Measurements from ENCODE around the gene ITPR1. TPM values are rescaled to one million over a fixed set of nuclear protein-coding genes. Genes with fewer than 3 reads are reported as not detected.

Gene ITPR1
- total RNA-seq, 1 donor from 2014 or later, result 84.5 TPM

DNA sequence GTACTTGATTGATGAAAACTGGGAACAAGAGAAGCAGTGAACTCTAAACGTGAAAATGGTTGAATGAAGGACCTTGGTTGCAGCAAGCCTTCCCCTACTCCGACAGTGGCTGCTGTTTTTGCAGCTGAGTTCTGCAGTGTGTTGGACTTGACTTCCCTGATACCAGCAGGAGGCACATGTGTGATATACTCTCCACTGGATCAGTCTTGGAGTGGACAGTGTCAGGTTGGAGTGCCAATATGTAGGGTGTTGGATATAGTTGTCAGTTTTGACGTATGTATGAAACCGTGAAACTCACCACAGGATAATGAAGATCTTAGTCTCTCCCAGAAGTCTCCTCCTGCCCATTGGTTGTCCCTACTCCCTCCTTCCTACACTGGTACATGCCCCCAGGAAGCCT lies 106.5 kb downstream of the ITPR1 start:
- H3K9me3 Mint-ChIP-seq, result no peaks in the 10 kb centered on the region
- no peak for DNase-seq
- H3K4me1 Mint-ChIP-seq, result peaks cover 12% of the 10 kb centered on the region
- H3K27ac Mint-ChIP-seq, result no peak overlapping the region
- peaks cover 3% of the 10 kb centered on the region for H3K36me3 Mint-ChIP-seq (ENCODE audit: low read depth)
- H3K4me3 Mint-ChIP-seq, result no peak overlapping the region
- no peaks in the 10 kb centered on the region for H3K27me3 Mint-ChIP-seq
- intact Hi-C loops (cut with micrococcal nuclease), result no loop called here

DNA sequence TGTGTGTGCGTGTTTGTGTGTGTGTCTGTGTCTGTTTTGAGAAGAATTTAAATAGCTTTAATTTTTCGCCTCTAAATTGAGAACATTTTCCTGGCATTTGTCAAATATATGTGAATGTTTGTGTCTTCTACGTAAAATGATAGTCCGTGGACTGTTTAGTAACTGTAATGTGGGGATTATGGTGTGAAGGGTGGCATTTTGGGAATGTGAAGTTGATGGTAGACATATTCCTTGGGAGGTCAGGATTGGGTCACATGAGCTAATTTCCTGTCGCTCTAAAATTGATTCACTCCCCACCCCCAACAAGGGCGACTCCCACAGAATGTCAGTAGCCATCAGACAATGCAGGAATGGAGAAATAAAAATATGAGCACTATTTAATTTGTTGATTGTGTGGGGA lies 107.3 kb downstream of the ITPR1 start:
- Mint-ChIP-seq H3K36me3 (ENCODE audit: low read depth) (peaks cover 2% of the 10 kb centered on the region), H3K4me1 (peaks cover 9% of the 10 kb centered on the region), H3K4me3 (no peak overlapping the region)

DNA sequence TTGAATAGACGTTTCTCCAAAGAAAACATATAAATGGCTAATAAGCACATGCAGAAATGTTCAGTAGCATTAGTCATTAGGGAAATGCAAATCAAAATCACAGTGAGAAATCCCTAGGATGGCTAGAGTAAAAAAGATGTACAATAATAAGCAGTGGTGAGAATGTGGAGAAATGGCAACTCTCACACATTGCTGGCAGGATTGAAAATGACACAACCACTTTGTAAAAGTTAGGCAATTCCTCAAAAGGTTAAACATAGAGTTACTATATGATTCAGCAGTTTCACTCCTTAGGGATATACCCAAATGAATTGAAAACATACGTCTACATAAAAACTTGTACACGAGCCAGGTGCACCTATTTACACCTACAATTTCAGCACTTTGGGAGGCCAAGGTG lies 108.7 kb downstream of the ITPR1 start:
- peaks cover 8% of the 10 kb centered on the region for H3K4me1 Mint-ChIP-seq

More for the DNA sequence above, 107.3 kb downstream of the ITPR1 start:
- Mint-ChIP-seq H3K27me3 (no peaks in the 10 kb centered on the region), H3K9me3 (no peaks in the 10 kb centered on the region), H3K27ac (no peak overlapping the region)
- no peak for DNase-seq
- intact Hi-C loops (cut with micrococcal nuclease), result no loop called here

DNA sequence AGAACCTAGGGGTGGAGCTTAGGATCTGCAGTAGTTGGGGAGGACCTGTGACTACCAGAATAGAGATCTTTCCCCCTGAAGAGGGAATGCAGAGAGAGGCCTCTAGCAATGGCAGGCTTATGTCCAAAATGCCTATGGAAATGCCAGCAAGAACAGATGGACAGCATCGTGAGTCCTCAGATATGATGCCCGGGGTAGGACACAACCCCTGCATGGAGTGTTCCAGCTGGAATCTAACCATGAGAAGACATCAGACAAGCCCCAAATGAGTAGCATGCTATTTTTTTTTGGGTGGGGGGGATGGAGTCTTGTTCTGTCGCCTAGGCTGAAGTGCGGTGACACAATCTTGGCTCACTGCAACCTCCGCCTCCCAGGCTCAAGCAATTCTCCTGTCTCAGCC lies 111.5 kb downstream of the ITPR1 start:
- no peak for DNase-seq
- Mint-ChIP-seq H3K9me3 (no peaks in the 10 kb centered on the region), H3K27ac (no peak overlapping the region), H3K4me3 (no peak overlapping the region), H3K36me3 (ENCODE audit: low read depth) (peaks cover 2% of the 10 kb centered on the region), H3K4me1 (peaks cover 6% of the 10 kb centered on the region), H3K27me3 (no peaks in the 10 kb centered on the region)
- intact Hi-C loops (cut with micrococcal nuclease), result no loop called here

More for the DNA sequence above, 108.7 kb downstream of the ITPR1 start:
- Mint-ChIP-seq H3K36me3 (ENCODE audit: low read depth) (peaks cover 2% of the 10 kb centered on the region), H3K27ac (no peak overlapping the region), H3K9me3 (no peaks in the 10 kb centered on the region), H3K27me3 (no peaks in the 10 kb centered on the region), H3K4me3 (no peak overlapping the region)
- DNase-seq, result no peak
- intact Hi-C loops (cut with micrococcal nuclease), result no loop called here

DNA sequence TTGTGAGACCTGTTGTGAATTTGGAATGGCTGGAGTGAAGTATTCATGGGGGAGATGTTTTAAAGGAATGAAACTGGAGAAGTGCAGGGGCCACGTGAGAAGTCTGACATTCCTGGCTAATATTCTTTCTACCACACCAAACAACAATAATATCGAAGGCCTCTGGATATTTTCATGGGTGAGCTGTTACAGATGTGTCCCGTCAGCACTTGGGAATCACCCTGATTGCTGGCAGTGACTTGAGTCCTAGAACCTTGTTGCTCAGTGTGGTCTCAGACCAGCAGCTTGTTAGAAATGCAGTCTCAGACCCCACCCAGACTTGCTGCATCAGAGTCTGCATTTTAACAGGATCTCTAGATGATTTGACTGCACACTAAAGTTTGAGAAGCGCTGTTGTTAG lies 113.8 kb downstream of the ITPR1 start:
- no peak for DNase-seq
- no peak overlapping the region for H3K4me3 Mint-ChIP-seq
- no peaks in the 10 kb centered on the region for H3K27me3 Mint-ChIP-seq
- intact Hi-C loops (cut with micrococcal nuclease), result no loop called here
- no peaks in the 10 kb centered on the region for H3K9me3 Mint-ChIP-seq
- no peaks in the 10 kb centered on the region for H3K36me3 Mint-ChIP-seq (ENCODE audit: low read depth)
- peaks cover 4% of the 10 kb centered on the region for H3K4me1 Mint-ChIP-seq
- H3K27ac Mint-ChIP-seq, result no peak overlapping the region

DNA sequence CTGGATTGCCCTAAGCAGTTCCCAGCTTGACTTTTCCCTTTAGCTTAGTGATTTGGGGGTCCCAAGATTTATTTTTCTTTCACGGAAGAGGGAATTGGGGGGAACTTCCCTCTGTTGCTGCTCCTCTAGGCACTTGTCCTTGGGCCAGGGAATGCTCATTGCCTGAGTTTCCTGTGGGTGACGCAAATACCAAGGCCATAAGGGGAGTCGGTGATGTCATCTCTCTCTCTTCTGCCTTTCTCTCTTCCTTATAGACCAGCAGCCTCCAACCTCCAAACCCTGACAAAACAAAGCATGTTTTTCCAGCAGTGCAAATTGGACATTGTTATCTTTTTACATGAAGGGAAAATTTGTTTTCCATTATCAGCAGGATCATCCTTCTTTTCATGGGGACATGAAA lies 120.2 kb downstream of the ITPR1 start:
- H3K27me3 Mint-ChIP-seq, result no peaks in the 10 kb centered on the region
- no peak overlapping the region for H3K27ac Mint-ChIP-seq
- no peak overlapping the region for H3K4me3 Mint-ChIP-seq
- no peaks in the 10 kb centered on the region for H3K36me3 Mint-ChIP-seq (ENCODE audit: low read depth)
- intact Hi-C loops (cut with micrococcal nuclease), result no loop called here
- DNase-seq, result no peak
- H3K9me3 Mint-ChIP-seq, result no peaks in the 10 kb centered on the region
- peaks cover 2% of the 10 kb centered on the region for H3K4me1 Mint-ChIP-seq

DNA sequence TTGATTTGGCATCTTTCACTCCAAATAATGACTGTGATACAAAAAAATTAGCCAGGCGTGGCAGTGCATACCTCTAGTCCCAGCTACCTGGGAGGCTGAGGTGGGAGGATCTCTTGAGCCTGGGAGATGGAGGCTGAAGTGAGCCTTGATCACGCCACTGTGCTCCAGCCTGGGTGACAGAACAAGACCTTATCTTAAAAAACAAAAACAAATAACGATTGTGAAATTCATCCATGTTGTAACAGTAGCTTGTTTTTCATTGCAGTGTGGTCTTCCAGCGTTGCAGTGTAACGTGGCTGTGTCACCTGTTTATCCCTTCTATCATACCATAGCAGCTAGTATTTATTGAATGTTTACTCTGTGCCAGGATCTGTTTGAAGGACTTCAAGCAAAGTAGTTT lies 120.9 kb downstream of the ITPR1 start:
- Mint-ChIP-seq H3K4me1 (peaks cover 6% of the 10 kb centered on the region), H3K27ac (no peak overlapping the region), H3K27me3 (no peaks in the 10 kb centered on the region), H3K4me3 (no peak overlapping the region), H3K9me3 (no peaks in the 10 kb centered on the region), H3K36me3 (ENCODE audit: low read depth) (no peaks in the 10 kb centered on the region)
- intact Hi-C loops (cut with micrococcal nuclease), result no loop called here
- DNase-seq, result no peak

DNA sequence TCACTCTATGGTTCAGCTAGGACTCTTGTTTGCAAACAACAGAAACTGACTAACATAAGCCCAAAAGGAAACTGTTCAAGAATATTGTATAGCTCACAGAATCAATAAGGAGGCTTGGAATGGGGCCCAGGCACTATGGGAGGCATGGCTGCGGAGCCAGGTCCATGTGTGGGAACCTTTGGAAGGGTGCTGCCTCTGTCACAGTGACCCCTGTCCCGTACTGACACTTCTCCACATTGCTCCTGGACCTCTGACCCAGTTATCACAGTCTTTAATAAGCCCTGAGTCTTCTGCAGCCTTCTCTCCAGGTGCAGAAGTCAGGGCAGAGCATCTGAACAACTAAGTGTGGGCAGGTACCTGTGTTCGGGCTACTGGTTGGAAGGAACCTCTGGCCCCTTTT lies 121.8 kb downstream of the ITPR1 start:
- H3K27me3 Mint-ChIP-seq, result no peaks in the 10 kb centered on the region
- no peaks in the 10 kb centered on the region for H3K9me3 Mint-ChIP-seq
- H3K4me3 Mint-ChIP-seq, result no peak overlapping the region
- no peak for DNase-seq
- no peaks in the 10 kb centered on the region for H3K36me3 Mint-ChIP-seq (ENCODE audit: low read depth)
- H3K27ac Mint-ChIP-seq, result no peak overlapping the region
- peaks cover 6% of the 10 kb centered on the region for H3K4me1 Mint-ChIP-seq
- intact Hi-C loops (cut with micrococcal nuclease), result no loop called here

DNA sequence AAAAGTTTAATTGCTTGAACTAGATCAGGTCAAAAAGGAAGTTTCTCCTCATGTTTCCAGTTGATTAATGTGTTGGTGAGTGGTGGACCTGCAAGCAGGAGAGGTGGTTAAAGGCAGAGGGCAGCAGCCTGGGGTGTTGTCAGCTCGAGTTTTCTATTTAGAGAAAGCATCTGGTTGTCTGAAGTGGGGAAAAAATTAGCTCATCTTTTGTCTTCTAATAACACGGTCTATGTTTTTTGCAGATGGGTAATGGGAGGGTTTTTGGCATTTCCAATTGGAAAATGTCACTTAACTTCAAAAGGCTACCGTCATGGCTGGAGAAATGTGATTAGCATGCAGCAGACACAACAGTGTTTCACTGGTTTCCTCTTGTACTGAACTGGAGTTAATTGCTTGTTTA lies 122.6 kb downstream of the ITPR1 start:
- no peak overlapping the region for H3K4me3 Mint-ChIP-seq
- peaks cover 2% of the 10 kb centered on the region for H3K36me3 Mint-ChIP-seq (ENCODE audit: low read depth)
- intact Hi-C loops (cut with micrococcal nuclease), result no loop called here
- H3K9me3 Mint-ChIP-seq, result peaks cover under 1% of the 10 kb centered on the region
- no peaks in the 10 kb centered on the region for H3K27me3 Mint-ChIP-seq
- DNase-seq, result no peak
- H3K4me1 Mint-ChIP-seq, result peaks cover 6% of the 10 kb centered on the region
- H3K27ac Mint-ChIP-seq, result no peak overlapping the region

DNA sequence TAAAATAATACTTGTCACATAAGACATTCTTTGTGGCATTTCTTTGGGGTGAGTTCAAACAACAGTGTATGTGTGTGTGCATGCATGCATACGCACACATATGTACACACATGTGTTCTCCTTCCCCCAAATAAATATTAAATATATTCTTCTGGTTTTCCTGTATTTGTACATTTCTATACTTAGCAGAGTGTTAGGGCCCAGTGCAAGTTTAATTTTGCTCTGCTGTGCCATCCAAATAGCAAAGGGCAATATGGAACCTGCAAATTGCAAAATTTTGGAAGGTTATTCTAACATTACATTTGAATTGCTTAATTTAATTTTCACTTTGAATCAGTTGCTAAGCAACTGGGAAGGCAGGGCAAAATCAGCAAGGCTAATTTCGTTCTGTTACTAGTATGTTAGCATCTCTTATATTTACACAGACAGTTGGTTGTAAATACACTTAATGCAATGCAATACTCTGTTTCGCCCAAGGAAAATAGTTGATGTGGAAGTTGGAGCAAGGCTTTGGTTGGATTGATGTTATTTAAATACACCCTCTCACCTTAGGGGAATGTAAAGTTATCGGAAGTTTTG lies 130.4 kb downstream of the ITPR1 start:
- Mint-ChIP-seq H3K27ac (no peak overlapping the region), H3K9me3 (peaks cover 12% of the 10 kb centered on the region), H3K36me3 (ENCODE audit: low read depth) (peaks cover 12% of the 10 kb centered on the region), H3K4me1 (peaks cover 3% of the 10 kb centered on the region), H3K4me3 (no peak overlapping the region), H3K27me3 (no peaks in the 10 kb centered on the region)
- intact Hi-C loops (cut with micrococcal nuclease), result no loop called here
- no peak for DNase-seq

DNA sequence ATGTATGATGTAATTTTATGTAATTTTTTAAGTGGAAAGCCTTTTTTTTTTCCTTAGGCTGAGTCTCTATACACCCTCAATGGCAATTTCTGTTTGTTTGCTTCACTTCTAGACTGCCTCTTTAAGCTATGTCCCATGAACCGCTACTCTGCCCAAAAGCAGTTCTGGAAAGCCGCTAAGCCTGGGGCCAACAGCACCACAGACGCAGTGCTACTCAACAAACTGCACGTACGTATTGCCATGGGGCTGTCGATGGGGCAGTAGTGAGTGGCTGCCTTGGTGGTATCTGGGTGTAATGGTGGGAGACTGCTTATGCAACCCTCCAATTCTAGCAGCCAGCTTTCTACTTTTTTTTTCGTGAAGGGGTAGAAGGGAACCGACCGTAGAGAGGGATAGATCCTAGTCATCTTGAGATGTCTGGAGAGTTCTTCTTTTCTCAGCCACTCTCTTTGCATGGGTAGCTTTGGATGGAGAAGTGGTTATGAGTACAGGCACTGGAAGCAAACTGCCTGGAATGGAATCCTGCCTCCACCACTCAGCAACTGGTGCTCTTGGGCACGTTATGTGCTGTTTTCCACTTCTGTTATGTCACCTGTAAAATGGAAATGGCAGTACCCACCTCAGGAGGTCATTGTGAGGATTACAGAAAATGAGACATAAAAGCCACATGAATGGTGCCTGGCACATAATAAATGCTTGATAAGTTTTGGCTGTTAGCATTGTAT lies 134.7 kb downstream of the ITPR1 start:
- Mint-ChIP-seq H3K4me3 (no peak overlapping the region), H3K36me3 (ENCODE audit: low read depth) (peaks cover 4% of the 10 kb centered on the region), H3K27me3 (no peaks in the 10 kb centered on the region), H3K9me3 (no peaks in the 10 kb centered on the region), H3K27ac (no peak overlapping the region), H3K4me1 (no peaks in the 10 kb centered on the region)
- intact Hi-C loops (cut with micrococcal nuclease), result no loop called here
- DNase-seq, result no peak

DNA sequence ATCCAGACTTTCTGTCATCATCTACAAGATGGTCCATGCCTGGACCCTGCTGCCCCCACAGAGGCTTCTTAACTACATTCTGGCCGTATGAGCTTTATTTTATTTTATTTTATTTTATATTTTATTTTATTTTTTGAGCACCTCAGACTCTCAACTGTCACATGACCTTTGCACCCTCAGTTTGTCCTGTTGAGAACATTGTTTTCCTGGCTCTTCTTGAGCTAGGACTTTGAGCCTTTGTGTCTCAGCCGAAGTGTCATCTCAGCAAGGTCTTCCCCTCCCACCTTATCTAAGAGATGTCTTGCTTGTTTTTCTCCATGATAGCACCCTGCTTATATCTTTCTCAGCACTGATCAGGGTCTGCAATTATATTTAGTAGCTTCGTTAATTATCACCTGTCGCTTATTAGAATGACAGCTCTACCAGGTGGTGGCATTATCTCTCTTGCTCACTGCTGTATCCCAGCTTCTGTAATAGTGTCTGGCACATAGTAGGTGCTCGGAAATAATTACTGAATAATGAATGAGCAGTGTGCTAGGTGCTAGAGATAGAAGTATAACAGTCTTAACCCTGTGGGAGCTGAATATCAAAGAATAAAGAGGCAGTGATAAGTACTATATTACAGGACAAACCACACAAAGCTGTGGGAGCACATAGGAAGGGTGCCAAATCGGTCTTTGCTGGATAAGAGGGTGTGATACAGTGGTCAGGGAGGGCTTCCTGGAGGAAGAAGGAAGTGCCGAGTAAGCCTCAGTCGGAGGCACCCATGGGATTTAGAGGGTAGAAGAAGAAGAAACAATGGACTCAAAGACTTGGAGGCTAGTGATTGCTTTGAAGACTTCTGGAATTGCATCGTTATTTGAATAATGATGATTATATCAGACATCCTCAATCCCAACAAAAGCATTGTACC lies 136.2 kb downstream of the ITPR1 start:
- intact Hi-C loops (cut with micrococcal nuclease), result loop anchor here (5.0 kb wide), 3 partner anchors 112 to 327 kb away; partner anchors contain the start of genes ITPR1 and SETMAR
- no peak overlapping the region for H3K4me3 Mint-ChIP-seq
- no peaks in the 10 kb centered on the region for H3K9me3 Mint-ChIP-seq
- DNase-seq, result no peak
- H3K27me3 Mint-ChIP-seq, result no peaks in the 10 kb centered on the region
- peaks cover 5% of the 10 kb centered on the region for H3K4me1 Mint-ChIP-seq
- H3K27ac Mint-ChIP-seq, result no peak overlapping the region
- H3K36me3 Mint-ChIP-seq (ENCODE audit: low read depth), result peaks cover 4% of the 10 kb centered on the region

DNA sequence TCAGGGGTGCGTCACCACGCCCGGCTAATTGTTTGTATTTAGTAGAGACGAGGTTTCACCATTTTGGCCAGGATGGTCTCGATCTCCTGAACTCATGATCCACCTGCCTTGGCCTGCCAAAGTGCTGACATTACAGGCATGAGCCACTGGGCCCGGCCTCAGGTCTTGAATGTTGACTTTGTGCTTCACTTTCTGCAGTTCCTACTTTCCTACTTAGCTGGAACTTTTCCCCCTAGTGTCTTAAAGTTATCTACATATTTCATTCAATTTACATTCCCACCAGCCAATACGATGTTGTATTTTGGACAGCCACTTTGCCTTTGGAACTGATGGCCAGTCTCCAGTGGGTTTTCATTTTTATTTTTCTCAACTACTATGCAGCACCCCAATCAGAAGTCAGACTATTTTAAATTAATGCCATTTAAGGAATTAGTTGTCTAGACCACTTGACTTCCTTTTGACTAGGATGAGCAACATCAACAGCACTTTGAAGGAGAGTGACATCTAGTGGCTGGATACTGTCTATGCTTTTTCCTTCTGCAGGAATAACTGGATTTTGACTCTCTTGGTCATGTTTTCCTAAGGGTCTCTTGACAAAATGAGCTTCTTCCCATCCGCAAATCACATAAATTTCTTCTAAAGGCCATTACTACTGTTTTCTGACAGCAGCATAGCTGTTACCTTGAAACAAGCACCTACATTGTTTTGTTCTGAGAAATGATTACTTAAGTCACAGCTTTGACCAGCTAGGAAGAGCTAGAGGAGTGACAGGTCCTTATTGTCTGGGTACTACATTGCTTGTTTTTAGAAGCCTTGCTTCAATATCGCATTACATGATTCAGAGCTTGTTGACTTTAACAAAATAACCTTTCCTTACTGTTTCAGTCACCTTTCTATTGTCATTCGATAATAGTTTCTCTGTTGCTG lies 140.2 kb downstream of the ITPR1 start:
- peaks cover 5% of the 10 kb centered on the region for H3K4me1 Mint-ChIP-seq
- H3K9me3 Mint-ChIP-seq, result no peaks in the 10 kb centered on the region
- DNase-seq, result peak; percentile 71
- H3K27ac Mint-ChIP-seq, result no peak overlapping the region
- no peaks in the 10 kb centered on the region for H3K27me3 Mint-ChIP-seq
- H3K4me3 Mint-ChIP-seq, result no peak overlapping the region
- intact Hi-C loops (cut with micrococcal nuclease), result loop anchor here (1.0 to 5.0 kb wide), 4 partner anchors 116 to 331 kb away; partner anchors contain the start of genes ITPR1 and SETMAR
- peaks cover 4% of the 10 kb centered on the region for H3K36me3 Mint-ChIP-seq (ENCODE audit: low read depth)

Measured in activated CD4-positive, alpha-beta T cell treated with anti-CD3 and anti-CD28 coated beads, Interleukin-2, amount 10 ng/mL, durations not matched to agents 24 days and 14 days (primary cell).